ENCODE results near the gene RNF32.

DNA sequence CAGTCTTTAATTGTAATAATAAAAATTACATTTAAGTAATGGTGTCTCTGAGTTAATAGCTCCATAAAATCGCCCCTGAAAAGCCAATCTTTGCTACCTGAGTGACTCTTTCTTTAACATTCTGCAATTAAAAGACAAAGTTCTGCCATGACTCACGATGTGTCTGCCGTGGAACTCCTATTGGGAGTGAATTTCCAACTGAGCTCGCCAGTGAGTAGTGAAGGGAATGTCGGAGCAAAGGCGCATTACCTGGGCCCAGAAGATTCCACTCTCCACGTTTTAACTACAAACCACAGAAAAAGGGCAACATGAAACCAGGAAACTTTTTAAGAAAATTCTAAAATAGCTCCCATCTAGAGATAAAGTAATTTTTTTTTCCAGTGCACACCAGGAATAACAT lies 36.9 kb upstream of the RNF32 start:
- no peak for TF ChIP-seq POLR2AphosphoS5 (IDR thresholded peaks at IDR 0.05; ENCODE audit: low read depth, low read length)
- no peak for TF ChIP-seq SIN3A (IDR thresholded peaks at IDR 0.05; ENCODE audit: borderline replicate concordance, insufficient read depth, low read length)
- TF ChIP-seq, protein P1, sequence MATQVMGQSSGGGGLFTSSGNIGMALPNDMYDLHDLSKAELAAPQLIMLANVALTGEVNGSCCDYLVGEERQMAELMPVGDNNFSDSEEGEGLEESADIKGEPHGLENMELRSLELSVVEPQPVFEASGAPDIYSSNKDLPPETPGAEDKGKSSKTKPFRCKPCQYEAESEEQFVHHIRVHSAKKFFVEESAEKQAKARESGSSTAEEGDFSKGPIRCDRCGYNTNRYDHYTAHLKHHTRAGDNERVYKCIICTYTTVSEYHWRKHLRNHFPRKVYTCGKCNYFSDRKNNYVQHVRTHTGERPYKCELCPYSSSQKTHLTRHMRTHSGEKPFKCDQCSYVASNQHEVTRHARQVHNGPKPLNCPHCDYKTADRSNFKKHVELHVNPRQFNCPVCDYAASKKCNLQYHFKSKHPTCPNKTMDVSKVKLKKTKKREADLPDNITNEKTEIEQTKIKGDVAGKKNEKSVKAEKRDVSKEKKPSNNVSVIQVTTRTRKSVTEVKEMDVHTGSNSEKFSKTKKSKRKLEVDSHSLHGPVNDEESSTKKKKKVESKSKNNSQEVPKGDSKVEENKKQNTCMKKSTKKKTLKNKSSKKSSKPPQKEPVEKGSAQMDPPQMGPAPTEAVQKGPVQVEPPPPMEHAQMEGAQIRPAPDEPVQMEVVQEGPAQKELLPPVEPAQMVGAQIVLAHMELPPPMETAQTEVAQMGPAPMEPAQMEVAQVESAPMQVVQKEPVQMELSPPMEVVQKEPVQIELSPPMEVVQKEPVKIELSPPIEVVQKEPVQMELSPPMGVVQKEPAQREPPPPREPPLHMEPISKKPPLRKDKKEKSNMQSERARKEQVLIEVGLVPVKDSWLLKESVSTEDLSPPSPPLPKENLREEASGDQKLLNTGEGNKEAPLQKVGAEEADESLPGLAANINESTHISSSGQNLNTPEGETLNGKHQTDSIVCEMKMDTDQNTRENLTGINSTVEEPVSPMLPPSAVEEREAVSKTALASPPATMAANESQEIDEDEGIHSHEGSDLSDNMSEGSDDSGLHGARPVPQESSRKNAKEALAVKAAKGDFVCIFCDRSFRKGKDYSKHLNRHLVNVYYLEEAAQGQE (IDR thresholded peaks at IDR 0.05; ENCODE audit: insufficient read depth in 1 of 2, low read depth in 2 of 2, low read length in 2 of 2): no peak
- TF ChIP-seq TAF1 (IDR thresholded peaks at IDR 0.05; ENCODE audit: borderline replicate concordance, insufficient read depth, low read length): no peak

Measured in PFSK-1 (cell line).